ENCODE results near the gene CD3G. TPM values are rescaled to one million over a fixed set of nuclear protein-coding genes. Genes with fewer than 3 reads are reported as not detected.

CD3G gene
- total and polyA plus RNA-seq, 2 of the 8 experiments (the other 6 are each of a cell fraction or from before 2014, with no cell fraction given), result not detected

DNA sequence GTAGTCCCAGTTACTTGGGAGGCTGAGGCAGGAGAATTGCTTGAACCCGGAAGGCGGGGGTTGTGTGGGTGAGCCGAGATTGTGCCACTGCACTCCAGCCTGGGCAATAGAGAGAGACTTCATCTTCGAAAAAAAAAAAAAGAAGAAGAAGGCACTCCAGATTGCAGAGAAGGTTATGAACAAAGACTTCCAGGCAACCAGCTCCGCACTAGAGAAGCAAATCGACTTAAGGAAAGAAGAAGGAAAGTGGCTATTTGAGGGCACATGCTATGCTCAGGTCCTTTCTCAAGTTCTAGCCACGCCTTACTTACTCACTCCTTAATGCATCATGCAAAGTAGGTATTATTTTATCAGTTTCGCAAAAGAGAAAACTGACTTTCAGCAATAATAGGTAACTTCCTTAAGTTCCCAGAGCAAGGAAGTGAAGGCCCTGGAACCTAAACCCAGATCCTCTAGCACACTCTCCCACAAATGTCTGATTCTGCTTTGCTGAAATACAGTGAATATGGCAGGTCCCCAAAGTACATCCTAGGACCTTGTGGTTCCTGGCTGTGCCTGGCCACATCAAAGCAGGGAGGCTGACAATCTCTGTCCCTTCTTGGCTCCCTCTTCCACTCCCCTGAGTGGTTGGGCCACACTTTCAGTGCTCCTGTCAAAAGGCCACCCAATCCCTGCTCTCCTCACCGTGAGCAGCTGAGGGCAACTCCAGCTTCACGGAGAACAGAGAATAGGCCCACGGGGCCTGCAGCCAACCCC, 25.4 kb upstream of the CD3G start (continued):
- TF ChIP-seq NRF1 (IDR thresholded peaks at IDR 0.05; ENCODE audit: low read depth, low read length) (no peak), BCL11A (IDR thresholded peaks at IDR 0.05; ENCODE audit: low read depth in 2 of 2, low read length in 2 of 2) (no peak), CBX5 (IDR thresholded peaks at IDR 0.05; ENCODE audit: low read depth, low read length) (no peak), SUZ12 (IDR thresholded peaks at IDR 0.05; ENCODE audit: low read length) (no peak), HDAC2 (IDR thresholded peaks at IDR 0.05; ENCODE audit: borderline replicate concordance in 1 of 2, low read depth in 2 of 2, low read length in 2 of 2) (no peak)
